ENCODE measurements around the gene QTRT2. TPM values are rescaled to one million over a fixed set of nuclear protein-coding genes. Genes with fewer than 3 reads are reported as not detected.
A peak's percentile ranks its signal among the peaks of the same experiment; 100 is the strongest.

QTRT2 gene
- total RNA-seq, 1 donor from 2014 or later, result 20.5 TPM

DNA sequence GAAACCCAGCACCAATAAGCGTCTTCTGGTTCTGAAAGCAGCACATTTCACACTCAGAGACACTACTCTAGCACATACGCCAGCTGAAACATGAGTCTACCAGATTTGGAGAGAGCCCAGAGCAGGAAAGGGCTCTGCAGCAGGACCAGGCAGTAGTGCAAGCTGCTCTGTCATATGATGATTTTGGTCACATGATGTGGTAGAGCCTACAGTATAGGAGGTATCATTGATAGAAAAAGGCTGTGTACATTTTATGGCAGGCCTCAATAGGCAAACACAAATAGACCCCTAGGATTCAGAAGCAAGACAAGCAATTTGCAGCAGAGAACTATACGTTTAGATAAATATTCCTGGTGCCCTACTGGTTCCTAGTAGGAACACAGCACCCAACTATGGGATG, 58.2 kb downstream of the QTRT2 start:
- no peak overlapping the region for H3K4me3 ChIP-seq (ENCODE audit: low read depth, low read length)
- no peaks in the 10 kb centered on the region for H3K27me3 ChIP-seq (ENCODE audit: control insufficient read depth, insufficient read depth, low read length)
- no peak for FAIRE-seq
- TF ChIP-seq, protein P1, sequence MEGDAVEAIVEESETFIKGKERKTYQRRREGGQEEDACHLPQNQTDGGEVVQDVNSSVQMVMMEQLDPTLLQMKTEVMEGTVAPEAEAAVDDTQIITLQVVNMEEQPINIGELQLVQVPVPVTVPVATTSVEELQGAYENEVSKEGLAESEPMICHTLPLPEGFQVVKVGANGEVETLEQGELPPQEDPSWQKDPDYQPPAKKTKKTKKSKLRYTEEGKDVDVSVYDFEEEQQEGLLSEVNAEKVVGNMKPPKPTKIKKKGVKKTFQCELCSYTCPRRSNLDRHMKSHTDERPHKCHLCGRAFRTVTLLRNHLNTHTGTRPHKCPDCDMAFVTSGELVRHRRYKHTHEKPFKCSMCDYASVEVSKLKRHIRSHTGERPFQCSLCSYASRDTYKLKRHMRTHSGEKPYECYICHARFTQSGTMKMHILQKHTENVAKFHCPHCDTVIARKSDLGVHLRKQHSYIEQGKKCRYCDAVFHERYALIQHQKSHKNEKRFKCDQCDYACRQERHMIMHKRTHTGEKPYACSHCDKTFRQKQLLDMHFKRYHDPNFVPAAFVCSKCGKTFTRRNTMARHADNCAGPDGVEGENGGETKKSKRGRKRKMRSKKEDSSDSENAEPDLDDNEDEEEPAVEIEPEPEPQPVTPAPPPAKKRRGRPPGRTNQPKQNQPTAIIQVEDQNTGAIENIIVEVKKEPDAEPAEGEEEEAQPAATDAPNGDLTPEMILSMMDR (IDR thresholded peaks at IDR 0.05; ENCODE audit: insufficient read depth, low read length, severe bottlenecking), result no peak
- DNase-seq (ENCODE audit: low read depth), result no peak
- no peaks in the 10 kb centered on the region for H3K36me3 ChIP-seq (ENCODE audit: control insufficient read depth, insufficient read depth, low read length)

DNA sequence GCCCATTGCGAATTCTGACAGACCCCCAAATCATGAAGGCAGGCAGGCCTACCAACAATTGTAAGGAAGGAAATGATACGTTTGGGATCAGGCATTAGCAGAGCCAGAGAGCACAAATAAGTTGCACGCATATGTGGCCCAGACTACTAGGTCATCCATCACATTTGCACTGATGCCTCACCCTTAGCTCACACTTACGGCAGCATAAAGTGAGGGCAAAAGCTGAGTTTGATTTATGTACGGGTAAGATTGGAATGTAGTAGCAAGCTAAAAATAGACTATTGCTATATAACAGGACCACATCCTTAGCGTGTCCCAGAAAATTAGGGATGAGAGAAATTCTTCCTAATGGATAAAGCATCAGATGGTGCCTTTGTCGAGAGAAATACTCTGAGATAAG, 58.6 kb downstream of the QTRT2 start:
- Histone ChIP-seq H3K27me3 (ENCODE audit: control insufficient read depth, insufficient read depth, low read length) (no peaks in the 10 kb centered on the region), H3K36me3 (ENCODE audit: control insufficient read depth, insufficient read depth, low read length) (no peaks in the 10 kb centered on the region), H3K4me3 (ENCODE audit: low read depth, low read length) (no peak overlapping the region)
- no peak for DNase-seq (ENCODE audit: low read depth)
- TF ChIP-seq, protein P1 (IDR thresholded peaks at IDR 0.05; ENCODE audit: insufficient read depth, low read length, severe bottlenecking), result no peak
- no peak for FAIRE-seq

DNA sequence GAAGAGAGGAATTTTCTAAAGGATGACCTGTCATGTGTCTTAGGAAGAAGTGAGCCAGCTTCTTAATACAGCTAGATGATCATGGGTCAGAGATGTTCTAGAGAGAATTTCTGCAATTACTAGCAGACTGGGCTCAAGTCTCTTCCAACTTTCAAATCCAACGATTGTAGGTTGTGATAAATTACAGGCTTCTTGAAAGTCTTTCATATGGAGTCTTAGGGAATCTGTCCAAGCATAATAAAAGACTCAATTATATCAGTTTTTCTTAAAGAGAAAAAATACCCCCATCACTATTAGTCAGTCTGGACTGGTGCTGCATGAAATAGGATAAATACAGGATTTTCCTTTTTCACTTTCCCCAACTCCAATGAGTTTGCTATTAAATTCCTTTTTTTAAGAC, 63.2 kb downstream of the QTRT2 start:
- no peak for FAIRE-seq
- no peak for DNase-seq (ENCODE audit: low read depth)
- Histone ChIP-seq H3K27me3 (ENCODE audit: control insufficient read depth, insufficient read depth, low read length) (no peaks in the 10 kb centered on the region), H3K4me3 (ENCODE audit: low read depth, low read length) (no peak overlapping the region), H3K36me3 (ENCODE audit: control insufficient read depth, insufficient read depth, low read length) (no peaks in the 10 kb centered on the region)
- TF ChIP-seq, protein P1 (IDR thresholded peaks at IDR 0.05; ENCODE audit: insufficient read depth, low read length, severe bottlenecking), result no peak

DNA sequence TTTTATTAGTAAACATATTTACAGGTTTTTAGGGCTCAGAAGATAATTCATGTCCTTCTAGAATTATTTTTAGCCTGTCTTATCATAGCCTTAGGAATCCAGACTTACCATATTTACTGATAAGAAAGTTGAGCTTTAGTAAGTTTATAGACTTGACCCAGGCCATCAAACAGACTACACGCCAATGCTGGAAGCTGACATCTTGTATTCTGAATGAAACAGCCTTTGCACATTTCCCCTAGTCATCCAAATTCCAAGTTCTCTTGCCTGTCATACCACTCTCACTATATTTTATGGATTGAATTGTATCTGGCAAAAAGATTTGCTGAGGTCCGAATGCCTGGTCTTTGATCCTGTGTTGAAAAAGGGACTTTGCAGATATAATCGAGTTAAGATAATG, 63.7 kb downstream of the QTRT2 start:
- Histone ChIP-seq H3K4me3 (ENCODE audit: low read depth, low read length) (no peak overlapping the region), H3K27me3 (ENCODE audit: control insufficient read depth, insufficient read depth, low read length) (no peaks in the 10 kb centered on the region), H3K36me3 (ENCODE audit: control insufficient read depth, insufficient read depth, low read length) (no peaks in the 10 kb centered on the region)
- TF ChIP-seq, protein P1 (IDR thresholded peaks at IDR 0.05; ENCODE audit: insufficient read depth, low read length, severe bottlenecking), result no peak
- no peak for FAIRE-seq
- no peak for DNase-seq (ENCODE audit: low read depth)

DNA sequence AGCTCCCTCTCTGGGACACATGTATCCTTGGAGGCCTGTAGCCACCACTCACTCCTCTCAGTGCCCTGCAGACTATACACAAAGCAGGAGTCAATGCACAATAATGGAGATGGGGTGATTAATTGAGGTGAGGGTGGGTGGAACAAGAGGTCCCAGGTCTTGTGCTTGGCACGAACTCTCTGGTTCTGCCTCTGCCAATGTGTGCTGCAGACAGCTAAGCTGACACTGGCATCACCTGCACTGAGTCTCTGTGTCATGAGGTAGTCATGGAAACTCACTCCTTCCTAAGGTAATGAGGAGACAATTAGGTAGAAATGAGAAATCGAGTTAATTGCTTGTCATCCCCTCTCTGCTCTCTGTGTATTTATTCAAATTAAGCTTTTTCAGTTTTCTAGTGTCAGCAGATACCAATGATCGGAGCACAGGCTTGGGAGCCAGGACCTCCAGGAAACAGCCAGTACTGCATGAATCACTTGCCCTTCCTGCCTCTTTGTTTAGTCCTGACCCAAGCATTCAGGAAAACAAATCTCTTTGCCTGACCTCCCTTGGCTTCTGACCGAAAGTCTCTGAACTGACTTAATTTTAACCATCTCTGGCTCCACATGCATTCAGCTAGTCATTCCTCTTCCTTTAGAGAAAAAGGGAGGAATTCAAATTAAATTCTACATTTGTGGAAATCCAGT, 65.6 kb downstream of the QTRT2 start:
- FAIRE-seq, result no peak
- no peak overlapping the region for H3K4me3 ChIP-seq (ENCODE audit: low read depth, low read length)
- H3K36me3 ChIP-seq (ENCODE audit: control insufficient read depth, insufficient read depth, low read length), result no peaks in the 10 kb centered on the region
- peak; percentile 48 for DNase-seq (ENCODE audit: low read depth)
- TF ChIP-seq, protein P1 (IDR thresholded peaks at IDR 0.05; ENCODE audit: insufficient read depth, low read length, severe bottlenecking), result no peak
- H3K27me3 ChIP-seq (ENCODE audit: control insufficient read depth, insufficient read depth, low read length), result no peaks in the 10 kb centered on the region

DNA sequence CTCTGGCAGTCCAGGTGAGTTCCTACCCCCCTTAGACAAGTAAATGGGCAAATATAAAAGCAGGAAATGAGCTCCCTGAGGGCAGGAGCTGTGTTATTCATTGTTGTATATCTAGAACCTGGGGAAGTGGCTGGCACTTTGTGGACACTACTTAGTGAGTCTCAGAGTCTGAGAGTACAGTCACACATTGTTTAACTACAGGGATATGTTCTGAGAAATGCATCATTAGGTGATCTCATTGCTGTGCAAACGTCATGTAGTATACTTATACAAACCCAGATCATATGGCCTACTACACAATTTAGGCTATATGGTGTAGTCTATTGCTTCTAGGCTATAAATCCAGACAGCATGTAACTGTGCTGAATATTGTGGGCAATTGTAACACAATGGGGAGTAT, 69.9 kb downstream of the QTRT2 start:
- no peak for FAIRE-seq
- H3K36me3 ChIP-seq (ENCODE audit: control insufficient read depth, insufficient read depth, low read length), result no peaks in the 10 kb centered on the region
- TF ChIP-seq, protein P1 (IDR thresholded peaks at IDR 0.05; ENCODE audit: insufficient read depth, low read length, severe bottlenecking), result no peak

More for the DNA sequence above, 69.9 kb downstream of the QTRT2 start:
- no peak overlapping the region for H3K4me3 ChIP-seq (ENCODE audit: low read depth, low read length)
- no peak for DNase-seq (ENCODE audit: low read depth)
- H3K27me3 ChIP-seq (ENCODE audit: control insufficient read depth, insufficient read depth, low read length), result no peaks in the 10 kb centered on the region

All from bronchial epithelial cell (primary cell).